HepG2 (cell line): ENCODE data around the gene ALK. TPM values are rescaled to one million over a fixed set of nuclear protein-coding genes. Genes with fewer than 3 reads are reported as not detected.

Experiments used
- ATAC-seq: fragments of 200-7000 bp; cut with Tn5 transposase; 3 replicates; pipeline ENCODE4 v1.9.1; 2020; ENCODE audit warnings: mild to moderate bottlenecking, moderate library complexity
- BruUV-seq: library from RNA; stranded (reverse); fragments of 400-500 nt; replicated peaks from 2 replicates; lab custom pipeline; 2021; lab: Mats Ljungman, UMichigan
- CTCF ChIA-PET: fragments of 300-600 bp; formaldehyde crosslinking; extraction: SDS; loops from one replicate; lab custom pipeline; 2021; ENCODE audit warnings: low total read pairs, inconsistent platforms, low intra/inter-chr PET ratio; lab: Yijun Ruan, JAX
- POLR2A ChIA-PET: fragments of 350-600 bp; sonication (Branson Sonifier 250); formaldehyde crosslinking; loops from one replicate; lab custom pipeline; 2020; ENCODE audit warnings: antibody characterized with exemption, inconsistent platforms; lab: Yijun Ruan, JAX
- DNase-seq: peaks from one replicate; pipeline ENCODE4 v3.0.0-alpha.2; 2015; ENCODE audit warnings: low spot score
- FAIRE-seq: peaks from 3 replicates; lab custom pipeline; 2011; peaks lifted over from hg19 to GRCh38; lab: Jason Lieb, UNC
- H2AFZ ChIP-seq: one replicate; pipeline ENCODE4 v1.6.1; 2011; ENCODE audit warnings: low read length, inconsistent platforms
- H3K27ac ChIP-seq: fragments of 300-600 bp; 3 replicates; pipeline ENCODE4 v1.8.0; 2011; ENCODE audit warnings: mixed run types, mild to moderate bottlenecking, mixed read lengths, low read length, inconsistent platforms; ENCODE audit not compliant: insufficient read depth; ENCODE audit errors: extremely low read length
- H3K27me3 ChIP-seq, 2 experiments: fragments of 200-600 bp in 1 of 2; 2 replicates in 1 of 2; 3 replicates in 1 of 2; pipeline versions ENCODE4 v1.6.0 to v1.8.0; 2011; ENCODE audit warnings: low read length in 2 of 2, mild to moderate bottlenecking in 2 of 2, moderate library complexity in 2 of 2, inconsistent platforms in 1 of 2; ENCODE audit not compliant: insufficient read depth in 2 of 2, control insufficient read depth in 1 of 2
- H3K36me3 ChIP-seq, 2 experiments: fragments of 200-600 bp in 1 of 2; replicated peaks in 1 of 2; 2 replicates in 1 of 2; 3 replicates in 1 of 2; pipeline versions ENCODE4 v1.5.1 to v1.8.0; 2011; ENCODE audit warnings: low read length in 2 of 2, inconsistent platforms in 1 of 2; ENCODE audit not compliant: insufficient read depth in 2 of 2, control insufficient read depth in 1 of 2
- H3K4me1 ChIP-seq: 2 replicates; pipeline ENCODE4 v1.5.1; 2012; ENCODE audit warnings: low read length, inconsistent platforms; ENCODE audit not compliant: insufficient read depth
- H3K4me2 ChIP-seq: 2 replicates; pipeline ENCODE4 v1.6.0; 2011; ENCODE audit warnings: low read depth, low read length, inconsistent platforms
- H3K4me3 ChIP-seq, 3 experiments: fragments of 200-600 bp in 1 of 3; sonication (generic), shearing (Covaris generic) in 1 of 3; replicated peaks in 1 of 3; 2 replicates each; pipeline ENCODE4 v1.5.1; 2011 to 2016; ENCODE audit warnings: low read length in 3 of 3, inconsistent platforms in 2 of 3, low read depth in 2 of 3, mild to moderate bottlenecking in 2 of 3, control low read depth in 1 of 3, mixed read lengths in 1 of 3; ENCODE audit not compliant: insufficient read depth in 1 of 3
- H3K79me2 ChIP-seq: one replicate; pipeline ENCODE4 v1.6.1; 2011; ENCODE audit warnings: low read length, inconsistent platforms; ENCODE audit not compliant: insufficient read depth
- H3K9ac ChIP-seq: 2 replicates; pipeline ENCODE4 v1.6.0; 2011; ENCODE audit warnings: mild to moderate bottlenecking, low read depth, low read length, inconsistent platforms; ENCODE audit not compliant: insufficient read depth
- H3K9me3 ChIP-seq: 2 replicates; pipeline ENCODE4 v1.5.1; 2012; ENCODE audit warnings: mild to moderate bottlenecking, low read length
- H4K20me1 ChIP-seq: 2 replicates; pipeline ENCODE4 v1.6.0; 2011; ENCODE audit warnings: inconsistent platforms, mild to moderate bottlenecking, low read length, moderate library complexity; ENCODE audit not compliant: insufficient read depth
- CBX5 ChIP-seq: sonication (generic); formaldehyde crosslinking; IDR thresholded peaks from 2 replicates; pipeline ENCODE4 v1.4.0; 2020; ENCODE audit warnings: missing genetic modification reagents, borderline replicate concordance
- HCFC1 ChIP-seq: fragments of 150-350 bp; IDR thresholded peaks from 2 replicates; pipeline ENCODE4 v1.6.1; 2014; ENCODE audit warnings: low read depth, low read length
- PTBP1 ChIP-seq: fragments of 200-400 bp; formaldehyde crosslinking; IDR thresholded peaks from 2 replicates; pipeline ENCODE4 v1.6.1; 2018; ENCODE audit warnings: low read length, low read depth; ENCODE audit not compliant: poor library complexity, severe bottlenecking
- REL ChIP-seq: sonication (generic); formaldehyde crosslinking; conservative IDR thresholded peaks from 2 replicates; pipeline ENCODE4 v1.8.0; 2022; ENCODE audit warnings: mild to moderate bottlenecking, missing genetic modification reagents, moderate library complexity
- RFX5 ChIP-seq: IDR thresholded peaks from 2 replicates; pipeline ENCODE4 v1.6.1; 2011; ENCODE audit warnings: low read depth, low read length, improper control_type of control experiment
- TCF12 ChIP-seq, 2 experiments: fragments of 450-650 bp in 1 of 2; sonication (generic) in 1 of 2; formaldehyde crosslinking in 1 of 2; IDR thresholded peaks; 2 replicates each; pipeline versions ENCODE4 v1.6.1 to v1.8.0; 2017 to 2022; ENCODE audit warnings: antibody characterized with exemption in 1 of 2, mild to moderate bottlenecking in 1 of 2, missing genetic modification reagents in 1 of 2, moderate library complexity in 1 of 2
- ZMYM3 ChIP-seq: sonication (generic); formaldehyde crosslinking; IDR thresholded peaks from 2 replicates; pipeline ENCODE4 v1.5.1; 2020; ENCODE audit warnings: mild to moderate bottlenecking, missing genetic modification reagents
- ZNF101 ChIP-seq: sonication (generic); formaldehyde crosslinking; IDR thresholded peaks from 2 replicates; pipeline ENCODE4 v1.4.0; 2020; ENCODE audit warnings: mild to moderate bottlenecking, low read depth, missing genetic modification reagents, borderline replicate concordance
- WGBS: methylation state at CpG from one replicate; pipeline ENCODE4 v1.1.6; 2017; ENCODE audit warnings: low lambda C conversion rate; 5-methylcytosine and 5-hydroxymethylcytosine counted together
- in situ Hi-C: cut with HindIII; loops from 2 replicates; pipeline ENCODE4 v1.10.0; 2017; ENCODE audit warnings: low pct_unique_long_range_greater_than_20kb; ENCODE audit not compliant: extremely low pct_ligation_motif_present
- intact Hi-C: fragments of 100-400 bp; cut with micrococcal nuclease; formaldehyde crosslinking; loops from one replicate; pipeline ENCODE4 v1.10.0; 2022; ENCODE audit not compliant: unreplicated experiment
- polyA plus RNA-seq, 8 experiments: library from polyadenylated mRNA; depleted of rRNA in 3 of 8; stranded (reverse) in 7 of 8; unstranded in 1 of 8; fragments of >200 nt; fragmentation: Illumina TruSeq in 4 of 8; extraction: Trizol in 4 of 8; gene quantifications; 2 replicates each; pipeline versions ENCODE4 v1.2.1 to v1.2.3, GENCODE V29; 2011 to 2016; ENCODE audit warnings: low read depth in 4 of 8, missing spikeins in 1 of 8, mixed read lengths in 1 of 8; ENCODE audit not compliant: insufficient read depth in 1 of 8
- total RNA-seq, 5 experiments: library from RNA; depleted of rRNA; stranded (reverse); fragments of >200 nt; fragmentation: Illumina TruSeq; extraction: Trizol; gene quantifications; 2 replicates each; pipeline ENCODE4 v1.2.3, GENCODE V29; 2016; ENCODE audit warnings: low read depth in 1 of 5

ALK gene
- total and polyA plus RNA-seq, 2 of the 13 experiments (the other 11 are each of a cell fraction or from before 2014, with no cell fraction given), result not detected

GRCh38 chr2:29946505-29946904 lies 25.1 kb upstream of the ALK start:
- Histone ChIP-seq H3K4me2 (no peak overlapping the region), H3K4me1 (no peaks in the 10 kb centered on the region), H3K4me3 (no peak overlapping the region), H2AFZ (no peak overlapping the region), H3K79me2 (no peaks in the 10 kb centered on the region), H3K9ac (no peak overlapping the region), H3K36me3 (no peaks in the 10 kb centered on the region), H3K9me3 (no peaks in the 10 kb centered on the region), H3K27ac (no peak overlapping the region), H4K20me1 (no peaks in the 10 kb centered on the region; the same call in 1 of the 2 replicates), H3K27me3 (no peaks in the 10 kb centered on the region; a peak in 2 of 5 replicates)
- DNase-seq, result no peak
- CTCF ChIA-PET, result no interaction called here
- no TSS peak for BruUV-seq
- 2% methylated on average over 5 of the region's 5 CpGs for WGBS
- in situ Hi-C loops (no loop called here), intact Hi-C loops (no loop called here)
- POLR2A ChIA-PET, result no interaction called here
- no peak for ATAC-seq
- TF ChIP-seq ZNF101 (CRISPR knock-in tag) (no peak), PTBP1 (no peak), CBX5 (CRISPR knock-in tag) (no peak), HCFC1 (no peak)
- FAIRE-seq, result no peak

GRCh38 chr2:29942711-29943110 lies 21.3 kb upstream of the ALK start:
- WGBS, result 3% methylated on average over 3 of the region's 3 CpGs
- no peaks in the 10 kb centered on the region for H3K79me2 ChIP-seq
- BruUV-seq, result no TSS peak
- no peaks in the 10 kb centered on the region for H3K9me3 ChIP-seq
- H3K27ac ChIP-seq, result no peak overlapping the region
- in situ Hi-C loops (no loop called here), intact Hi-C loops (no loop called here)
- H3K4me1 ChIP-seq, result no peaks in the 10 kb centered on the region
- H3K4me2 ChIP-seq, result no peak overlapping the region
- FAIRE-seq, result no peak
- ChIA-PET CTCF (no interaction called here), POLR2A (no interaction called here)
- no peak overlapping the region for H3K4me3 ChIP-seq
- no peaks in the 10 kb centered on the region for H4K20me1 ChIP-seq
- no peak for DNase-seq
- H3K9ac ChIP-seq, result no peak overlapping the region
- no peaks in the 10 kb centered on the region; a peak in 2 of 5 replicates for H3K27me3 ChIP-seq
- no peak for ATAC-seq
- H2AFZ ChIP-seq, result no peak overlapping the region
- no peak for TF ChIP-seq RFX5
- no peak for TF ChIP-seq REL (CRISPR knock-in tag)
- no peak for TF ChIP-seq TCF12 (IDR thresholded peaks at IDR 0.05)
- no peak for TF ChIP-seq TCF12 (CRISPR knock-in tag; IDR thresholded peaks at IDR 0.05)
- TF ChIP-seq ZMYM3, result no peak
- TF ChIP-seq, all 625 proteins: peak for 0
- no peaks in the 10 kb centered on the region for H3K36me3 ChIP-seq
